GM19468 (cell line): ENCODE results near the gene P2RY14.

ENCODE experiments used
- ATAC-seq: cut with Tn5 transposase; IDR thresholded peaks from one replicate; pipeline ENCODE4 v1.9.1; 2021; ENCODE audit warnings: mild to moderate bottlenecking, moderate library complexity, moderate number of reproducible peaks; ENCODE audit not compliant: unreplicated experiment; ENCODE audit errors: extremely low read depth

P2RY14 gene

DNA sequence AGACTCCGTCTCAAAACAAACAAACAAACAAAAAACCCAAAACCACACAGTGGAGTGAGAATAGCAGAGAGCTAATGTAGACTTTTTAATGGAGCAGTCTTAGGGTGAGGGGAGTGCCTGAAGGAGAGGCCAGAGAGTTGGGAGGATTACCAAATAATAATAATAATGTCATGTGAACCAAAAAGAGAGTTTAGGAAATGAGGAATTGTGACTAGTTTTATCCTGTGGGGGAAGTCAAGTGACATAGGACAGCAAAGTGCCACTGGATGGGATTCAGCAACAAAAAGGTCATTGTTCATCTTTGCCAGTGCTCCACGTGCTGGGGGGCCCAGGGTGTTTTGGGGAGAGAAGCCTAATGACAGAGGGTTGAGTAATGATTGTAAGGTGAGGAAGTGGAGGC lies 25.4 kb upstream of the P2RY14 start:
- no peak for ATAC-seq

DNA sequence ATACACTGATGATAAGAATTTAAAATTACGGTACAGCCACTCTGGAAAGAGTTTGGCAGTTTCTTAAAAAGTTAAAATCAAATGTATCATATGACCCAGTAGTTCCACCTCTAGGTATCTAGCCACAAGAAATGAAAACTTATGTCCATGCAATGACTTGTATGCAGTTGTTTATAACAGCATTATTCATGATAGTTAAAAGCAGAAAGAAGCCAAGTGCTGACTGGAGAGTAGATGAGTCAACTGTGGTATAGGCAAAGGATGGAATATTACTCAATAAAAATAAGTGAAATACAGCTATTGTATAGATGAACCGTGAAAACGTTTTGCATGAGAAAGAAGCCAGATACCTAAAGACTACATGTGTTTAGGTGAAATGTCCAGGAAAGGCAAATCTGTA lies 23.4 kb upstream of the P2RY14 start:
- no peak for ATAC-seq

GRCh38 chr3:151300539-151300938 lies 22.2 kb upstream of the P2RY14 start:
- no peak for ATAC-seq

- no peak for ATAC-seq
Measured at GRCh38 chr3:151299006-151299405, 20.7 kb upstream of the P2RY14 start.

DNA sequence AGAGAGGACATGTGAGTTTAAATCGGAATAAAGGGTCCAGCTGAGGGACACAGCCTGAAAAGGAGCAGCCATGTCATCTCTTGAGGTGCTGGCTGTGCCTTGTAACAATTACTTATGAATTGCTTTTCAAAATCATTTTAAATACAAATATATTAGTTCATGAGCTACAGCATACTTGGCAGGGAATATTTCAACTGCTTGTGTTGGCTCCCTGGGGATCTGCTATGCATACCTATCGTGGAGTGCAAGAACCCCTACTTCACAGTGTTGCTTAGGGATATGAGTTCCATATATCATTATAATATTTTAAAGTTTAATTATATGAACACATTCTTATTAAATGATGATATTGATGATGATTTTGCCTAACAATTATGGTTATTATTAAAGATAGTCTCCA lies 19.1 kb upstream of the P2RY14 start:
- ATAC-seq: no peak

DNA sequence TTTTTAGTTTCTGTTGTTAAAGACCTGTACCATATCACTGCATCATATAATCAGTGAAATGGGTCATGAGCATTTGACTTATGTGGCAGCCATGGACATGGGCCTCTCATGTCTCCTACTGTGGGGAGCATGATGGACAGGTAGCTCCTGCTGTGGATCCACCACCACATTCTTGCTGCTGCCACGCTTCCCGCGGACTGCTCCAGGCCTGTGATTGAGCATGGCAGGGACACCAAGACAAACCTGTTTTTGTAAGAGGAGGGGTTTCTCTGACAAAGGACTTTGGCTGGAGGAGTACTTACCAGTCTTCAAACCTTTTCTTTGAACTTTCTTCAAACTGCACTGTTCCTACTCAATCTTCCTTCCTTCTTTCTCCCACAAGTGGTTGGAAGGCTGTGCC lies 17.9 kb upstream of the P2RY14 start:
- no peak for ATAC-seq

DNA sequence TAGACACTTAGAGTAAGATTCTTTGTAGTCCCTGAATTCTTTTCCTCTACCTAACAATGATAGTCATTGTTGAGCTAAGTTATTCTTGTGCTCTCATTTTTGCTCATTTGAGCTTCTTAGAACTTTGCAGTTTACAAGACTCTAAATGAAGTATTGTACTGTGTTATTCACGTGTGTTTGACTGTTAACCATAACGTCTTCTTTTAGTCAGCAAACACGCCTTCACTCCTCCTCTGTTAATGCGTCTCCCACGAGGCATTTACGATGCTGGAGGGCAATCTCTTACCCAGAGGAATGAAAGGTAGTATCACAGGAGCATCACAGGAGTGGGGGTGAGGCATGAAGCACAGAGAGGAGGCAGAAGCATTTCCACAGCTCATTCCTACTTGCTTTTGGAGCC lies 14.8 kb upstream of the P2RY14 start:
- no peak for ATAC-seq

DNA sequence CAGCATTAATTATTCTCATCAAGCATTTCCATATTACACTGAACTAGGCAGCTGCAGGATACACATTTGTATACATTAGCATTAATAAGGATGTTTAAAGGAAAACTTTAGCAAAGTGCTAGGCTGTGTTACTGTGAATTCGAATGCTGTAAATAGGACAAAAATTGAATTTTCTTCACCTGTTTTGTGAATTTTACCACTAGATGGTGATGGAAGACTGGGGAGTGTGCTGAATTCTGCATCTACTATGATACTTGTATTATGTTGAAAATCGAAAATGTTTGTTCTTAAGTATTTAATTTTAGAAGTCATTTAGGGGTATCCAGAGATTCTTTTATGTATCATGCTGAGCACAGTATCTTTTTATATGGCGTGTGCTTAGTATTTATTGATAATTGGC lies 12.3 kb upstream of the P2RY14 start:
- no peak for ATAC-seq

DNA sequence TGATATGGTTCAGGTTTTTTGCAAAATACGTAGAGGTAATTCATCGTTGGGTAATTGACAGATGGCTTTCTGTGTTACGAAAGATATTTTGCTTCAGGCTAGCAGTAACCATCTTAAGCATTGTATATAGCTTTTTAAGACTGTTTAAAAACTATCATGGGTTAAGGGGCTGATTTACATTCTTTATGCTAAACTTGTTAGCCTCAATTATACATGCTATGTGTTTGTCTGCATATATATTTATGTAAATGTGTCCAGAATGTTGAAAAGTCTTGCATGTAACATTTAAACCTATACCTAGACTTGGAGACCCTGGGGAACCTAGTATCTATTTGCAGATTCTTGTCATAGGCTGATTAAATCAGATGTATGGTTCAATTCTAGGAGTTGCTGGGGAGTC lies 11.1 kb upstream of the P2RY14 start:
- ATAC-seq: no peak

GRCh38 chr3:151285940-151286339 lies 7.6 kb upstream of the P2RY14 start:
- no peak for ATAC-seq

- ATAC-seq: no peak
Measured at GRCh38 chr3:151283907-151284461, 5.6 kb upstream of the P2RY14 start.

DNA sequence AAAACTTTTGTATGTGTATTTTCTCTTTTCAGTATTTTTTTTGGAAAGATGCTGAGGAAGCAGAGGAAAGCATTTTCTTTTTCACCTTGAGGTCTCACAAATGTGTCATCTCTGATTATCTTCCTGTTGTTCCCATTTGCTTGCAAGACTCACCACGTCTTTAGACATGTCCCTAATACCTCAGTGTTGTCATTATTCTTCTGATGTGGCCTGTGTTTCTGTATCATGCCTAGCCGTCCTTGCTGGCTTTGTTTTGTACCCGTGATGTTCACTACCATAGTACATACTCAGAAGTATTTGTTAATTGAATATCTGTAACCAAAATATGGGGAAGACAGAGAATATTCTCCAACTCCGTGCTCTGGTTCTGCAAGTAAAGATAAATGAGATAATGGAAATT lies 5.0 kb upstream of the P2RY14 start:
- ATAC-seq: no peak

- ATAC-seq: no peak
Measured at GRCh38 chr3:151282921-151283320, 4.6 kb upstream of the P2RY14 start.

DNA sequence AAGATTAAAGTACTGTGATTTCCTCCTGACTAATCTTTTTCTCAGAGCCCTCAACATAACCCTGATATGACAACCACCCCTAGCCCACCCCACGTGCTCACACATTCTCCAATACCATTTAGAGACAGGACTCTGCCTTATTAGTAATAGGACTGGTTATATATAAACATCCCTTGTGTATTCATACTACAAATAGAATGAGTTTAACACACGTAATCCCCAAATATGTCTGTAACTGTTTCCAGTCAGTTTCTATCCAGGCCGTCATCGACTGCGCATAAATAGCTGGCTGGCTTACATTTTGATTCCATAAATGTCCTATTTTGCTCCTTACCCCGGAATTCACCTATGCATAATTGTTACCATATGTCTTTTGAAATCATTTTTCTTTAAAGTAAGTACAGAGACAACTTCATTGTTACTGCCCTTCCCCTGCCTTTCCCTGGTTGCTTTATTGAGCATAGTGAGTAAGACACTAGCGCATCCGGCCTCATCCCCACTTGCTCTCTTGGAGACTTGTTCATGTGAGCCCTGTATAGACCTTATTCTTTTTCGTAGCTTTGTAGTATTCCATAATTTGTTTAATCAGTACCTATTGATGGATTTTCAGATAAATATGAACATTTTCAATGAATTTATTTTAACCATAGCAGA lies 3.5 kb upstream of the P2RY14 start:
- ATAC-seq: no peak

DNA sequence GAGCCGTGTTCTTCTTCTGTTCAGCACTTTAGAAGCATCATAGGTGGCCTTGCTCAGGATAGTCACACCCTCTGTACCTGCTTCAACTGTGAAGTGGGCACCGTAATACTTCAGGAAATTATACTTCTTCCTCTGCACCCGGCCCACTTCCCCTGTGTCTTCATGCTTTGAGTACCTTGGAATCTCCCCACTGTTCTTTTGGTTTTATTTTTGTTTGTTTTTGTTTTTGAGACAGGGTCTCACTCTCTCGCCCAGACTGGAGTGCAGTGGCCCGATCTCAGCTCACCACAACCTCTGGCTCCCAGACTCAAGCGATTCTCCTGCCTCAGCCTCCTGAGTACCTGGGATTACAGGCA lies 1.7 kb downstream of the P2RY14 start:
- no peak for ATAC-seq

DNA sequence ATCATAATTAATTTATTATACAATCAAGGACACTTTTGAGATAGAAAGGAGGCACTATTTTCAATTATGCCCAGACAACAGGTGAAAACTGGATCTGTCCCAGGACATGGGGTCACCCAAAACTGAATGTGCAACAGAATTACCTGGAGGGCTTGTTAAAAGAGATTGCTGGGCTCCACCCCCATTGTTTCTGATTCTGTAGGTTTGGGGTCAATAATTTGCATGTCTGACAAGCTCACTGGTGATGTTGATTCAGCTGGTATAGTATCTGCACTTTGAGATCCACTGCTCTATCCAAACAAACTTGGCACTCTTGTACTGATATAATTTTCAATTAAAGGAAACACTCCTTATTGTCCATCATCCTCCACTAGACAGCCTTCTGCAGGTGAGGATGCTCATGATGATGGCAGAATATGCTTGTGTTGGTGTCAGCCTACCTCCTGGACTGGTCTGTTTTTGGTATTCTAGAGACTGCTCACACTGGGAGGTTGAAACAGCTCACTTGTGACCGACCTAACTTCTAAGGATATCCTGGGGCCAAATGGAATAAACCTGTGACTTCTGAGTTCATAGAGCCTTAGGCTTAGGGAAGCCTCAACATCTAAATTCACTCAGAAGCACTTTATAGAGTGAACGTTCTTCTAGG lies 2.2 kb downstream of the P2RY14 start:
- ATAC-seq: no peak

DNA sequence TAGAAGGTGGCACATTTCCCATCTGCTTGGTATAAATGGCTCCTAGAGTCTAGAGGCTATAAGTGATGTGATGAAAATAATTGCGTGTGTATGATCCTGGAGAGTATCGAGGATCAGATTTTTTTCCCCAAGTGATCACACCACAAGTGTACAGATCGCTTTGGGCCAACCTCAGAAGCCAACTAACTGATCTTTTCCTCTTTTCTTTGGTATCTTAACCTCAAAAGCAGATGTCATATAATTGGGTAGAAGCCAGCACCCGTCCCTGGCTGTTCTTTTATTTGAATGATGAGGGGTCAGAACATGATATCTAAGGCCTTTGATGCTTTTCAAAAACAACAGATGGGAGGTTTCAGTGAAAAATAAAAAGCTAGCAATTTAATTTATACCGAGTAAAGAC lies 3.3 kb downstream of the P2RY14 start:
- ATAC-seq: no peak

GRCh38 chr3:151269631-151270030 lies 8.7 kb downstream of the P2RY14 start:
- ATAC-seq: no peak

GRCh38 chr3:151268267-151269235 lies 9.8 kb downstream of the P2RY14 start:
- ATAC-seq: no peak

- ATAC-seq: no peak
Measured at GRCh38 chr3:151267066-151267465, 11.3 kb downstream of the P2RY14 start.

- peak; percentile 99 for ATAC-seq
Measured at GRCh38 chr3:151265866-151266265, 12.5 kb downstream of the P2RY14 start.
